ENCODE results near the gene RER1. TPM values are rescaled to one million over a fixed set of nuclear protein-coding genes. Genes with fewer than 3 reads are reported as not detected.

The RER1 gene
- total RNA-seq, 1 experiment from 2014 or later, result 155 TPM

- Histone ChIP-seq H3K36me3 (ENCODE audit: control insufficient read depth in 1 of 2, insufficient read depth in 2 of 2, low read length in 2 of 2) (peaks cover 17 to 19% of the 10 kb centered on the region in 2 experiments), H3K9me3 (ENCODE audit: control insufficient read depth in 1 of 2, insufficient read depth in 1 of 2, low read depth in 1 of 2, low read length in 2 of 2) (no peaks in the 10 kb centered on the region), H3K4me1 (ENCODE audit: control insufficient read depth in 1 of 2, insufficient read depth in 2 of 2, low read length in 2 of 2) (peaks cover 17 to 25% of the 10 kb centered on the region in 2 experiments), H4K20me1 (ENCODE audit: insufficient read depth) (0 out of 2 replicates have a peak, but pooled peaks cover 7% of the 10 kb centered on the region), H3K4me3 (replicated peaks in 1 of 2; ENCODE audit: low read depth in 1 of 2, low read length in 2 of 2) (peak overlapping the region; percentile 89 to 99), H3K79me2 (ENCODE audit: insufficient read depth, low read length) (peaks cover 49% of the 10 kb centered on the region), H3K27ac (ENCODE audit: low read depth, low read length) (peak overlapping the region; percentile 85), H3K9me2 (ENCODE audit: insufficient read depth) (no peaks in the 10 kb centered on the region), H3K4me2 (ENCODE audit: low read length) (peak overlapping the region; percentile 96), H3K27me3 (ENCODE audit: insufficient read depth, low read length) (no peaks in the 10 kb centered on the region), H2AFZ (ENCODE audit: low read depth, low read length, poor library complexity, severe bottlenecking) (no peak overlapping the region), H3K9ac (ENCODE audit: low read length) (no peak overlapping the region)
- ChIA-PET RAD21 (ENCODE audit: low non-redundant PET in 1 of 2, low total read pairs in 2 of 2, uncharacterized antibody in 2 of 2, unreplicated experiment in 2 of 2) (no interaction called here), POLR2A (interaction anchor here (0.5 kb wide), 1 partner anchor 529 kb away, joined by 3 read pairs; no protein-coding TSS in a partner anchor), CTCF (interaction anchor here (2.2 kb wide), 1 partner anchor 8 kb away, joined by 16 read pairs; no protein-coding TSS in a partner anchor)
- no TSS peak for BruUV-seq (replicated peaks)
- TF ChIP-seq YY1 (IDR thresholded peaks at IDR 0.05; ENCODE audit: extremely low read depth, insufficient replicate concordance, low read depth, low read length) (no peak), POLR2A (IDR thresholded peaks at IDR 0.05; ENCODE audit: borderline replicate concordance, extremely low read depth, insufficient read depth, insufficient read length) (no peak), MAX (IDR thresholded peaks at IDR 0.05) (no peak), CEBPB (IDR thresholded peaks at IDR 0.05; ENCODE audit: low read depth) (no peak)
- TF ChIP-seq, protein P1, sequence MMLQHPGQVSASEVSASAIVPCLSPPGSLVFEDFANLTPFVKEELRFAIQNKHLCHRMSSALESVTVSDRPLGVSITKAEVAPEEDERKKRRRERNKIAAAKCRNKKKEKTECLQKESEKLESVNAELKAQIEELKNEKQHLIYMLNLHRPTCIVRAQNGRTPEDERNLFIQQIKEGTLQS (IDR thresholded peaks at IDR 0.05), result no peak
- intact Hi-C loops (cut with micrococcal nuclease), result no loop called here
- DNase-seq (ENCODE audit: low read depth, low spot score) (no peak), ATAC-seq (no peak)
Measured at GRCh38 chr1:2389644-2390043, 2.0 kb upstream of the RER1 start.

GRCh38 chr1:2391931-2392509 lies 379 bp downstream of the RER1 start:
- peak; percentile 41 for ATAC-seq
- H3K4me3 ChIP-seq (replicated peaks in 1 of 2; ENCODE audit: low read depth in 1 of 2, low read length in 2 of 2), result peak overlapping the region; percentile 92 to 99
- H4K20me1 ChIP-seq (ENCODE audit: insufficient read depth), result 0 out of 2 replicates have a peak, but pooled peaks cover 7% of the 10 kb centered on the region
- H3K4me1 ChIP-seq (ENCODE audit: control insufficient read depth in 1 of 2, insufficient read depth in 2 of 2, low read length in 2 of 2), result peaks cover 17 to 25% of the 10 kb centered on the region in 2 experiments
- ChIA-PET RAD21 (ENCODE audit: low non-redundant PET in 1 of 2, low total read pairs in 2 of 2, uncharacterized antibody in 2 of 2, unreplicated experiment in 2 of 2) (interaction anchor here (0.7 to 1.1 kb wide), 4 partner anchors 10 to 197 kb away, joined by 3 to 5 read pairs (median 4); partner anchors contain the start of gene FAAP20 (in 1 of the 2)), POLR2A (interaction anchor here (0.6 to 1.5 kb wide), 5 partner anchors 10 to 202 kb away, joined by 3 to 7 read pairs (median 4); partner anchors contain the start of gene FAAP20), CTCF (interaction anchor here (1.0 to 2.2 kb wide), 6 partner anchors 10 to 252 kb away, joined by 3 to 16 read pairs (median 5); partner anchors contain the start of gene FAAP20)
- H3K27me3 ChIP-seq (ENCODE audit: insufficient read depth, low read length), result no peaks in the 10 kb centered on the region
- DNase-seq (ENCODE audit: low read depth, low spot score), result no peak
- H3K9me2 ChIP-seq (ENCODE audit: insufficient read depth), result no peaks in the 10 kb centered on the region
- peaks cover 65% of the 10 kb centered on the region for H3K79me2 ChIP-seq (ENCODE audit: insufficient read depth, low read length)
- no peaks in the 10 kb centered on the region for H3K9me3 ChIP-seq (ENCODE audit: control insufficient read depth in 1 of 2, insufficient read depth in 1 of 2, low read depth in 1 of 2, low read length in 2 of 2)
- no TSS peak for BruUV-seq (replicated peaks)
- H2AFZ ChIP-seq (ENCODE audit: low read depth, low read length, poor library complexity, severe bottlenecking), result no peak overlapping the region
- H3K9ac ChIP-seq (ENCODE audit: low read length), result peak overlapping the region; percentile 88
- H3K36me3 ChIP-seq (ENCODE audit: control insufficient read depth in 1 of 2, insufficient read depth in 2 of 2, low read length in 2 of 2), result peaks cover 18 to 32% of the 10 kb centered on the region in 2 experiments
- TF ChIP-seq, protein P2, sequence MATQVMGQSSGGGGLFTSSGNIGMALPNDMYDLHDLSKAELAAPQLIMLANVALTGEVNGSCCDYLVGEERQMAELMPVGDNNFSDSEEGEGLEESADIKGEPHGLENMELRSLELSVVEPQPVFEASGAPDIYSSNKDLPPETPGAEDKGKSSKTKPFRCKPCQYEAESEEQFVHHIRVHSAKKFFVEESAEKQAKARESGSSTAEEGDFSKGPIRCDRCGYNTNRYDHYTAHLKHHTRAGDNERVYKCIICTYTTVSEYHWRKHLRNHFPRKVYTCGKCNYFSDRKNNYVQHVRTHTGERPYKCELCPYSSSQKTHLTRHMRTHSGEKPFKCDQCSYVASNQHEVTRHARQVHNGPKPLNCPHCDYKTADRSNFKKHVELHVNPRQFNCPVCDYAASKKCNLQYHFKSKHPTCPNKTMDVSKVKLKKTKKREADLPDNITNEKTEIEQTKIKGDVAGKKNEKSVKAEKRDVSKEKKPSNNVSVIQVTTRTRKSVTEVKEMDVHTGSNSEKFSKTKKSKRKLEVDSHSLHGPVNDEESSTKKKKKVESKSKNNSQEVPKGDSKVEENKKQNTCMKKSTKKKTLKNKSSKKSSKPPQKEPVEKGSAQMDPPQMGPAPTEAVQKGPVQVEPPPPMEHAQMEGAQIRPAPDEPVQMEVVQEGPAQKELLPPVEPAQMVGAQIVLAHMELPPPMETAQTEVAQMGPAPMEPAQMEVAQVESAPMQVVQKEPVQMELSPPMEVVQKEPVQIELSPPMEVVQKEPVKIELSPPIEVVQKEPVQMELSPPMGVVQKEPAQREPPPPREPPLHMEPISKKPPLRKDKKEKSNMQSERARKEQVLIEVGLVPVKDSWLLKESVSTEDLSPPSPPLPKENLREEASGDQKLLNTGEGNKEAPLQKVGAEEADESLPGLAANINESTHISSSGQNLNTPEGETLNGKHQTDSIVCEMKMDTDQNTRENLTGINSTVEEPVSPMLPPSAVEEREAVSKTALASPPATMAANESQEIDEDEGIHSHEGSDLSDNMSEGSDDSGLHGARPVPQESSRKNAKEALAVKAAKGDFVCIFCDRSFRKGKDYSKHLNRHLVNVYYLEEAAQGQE (IDR thresholded peaks at IDR 0.05; ENCODE audit: low read depth), result no peak
- peak; percentile 62 for TF ChIP-seq ZFX (IDR thresholded peaks at IDR 0.05)
- no peak for TF ChIP-seq FOSL1 (IDR thresholded peaks at IDR 0.05; ENCODE audit: low read depth)
- TF ChIP-seq RAD21 (IDR thresholded peaks at IDR 0.05; ENCODE audit: low read depth), result no peak
- H3K27ac ChIP-seq (ENCODE audit: low read depth, low read length), result peak overlapping the region; percentile 85
- intact Hi-C loops (cut with micrococcal nuclease), result no loop called here
- H3K4me2 ChIP-seq (ENCODE audit: low read length), result peak overlapping the region; percentile 86
